GM12873 (cell line): ENCODE measurements around the gene LRRN2.

Source experiments
- TF ChIP-seq, protein P1 (sequence below): IDR thresholded peaks from 2 replicates; pipeline ENCODE4 v1.5.1; 2012; ENCODE audit warnings: low read depth, mild to moderate bottlenecking, moderate library complexity, low read length, control low read depth; ENCODE audit not compliant: insufficient read depth; ENCODE audit errors: missing control alignments

Gene LRRN2

GRCh38 chr1:204651843-204652421 is 33.6 kb downstream of the LRRN2 start:
- TF ChIP-seq, protein P1, sequence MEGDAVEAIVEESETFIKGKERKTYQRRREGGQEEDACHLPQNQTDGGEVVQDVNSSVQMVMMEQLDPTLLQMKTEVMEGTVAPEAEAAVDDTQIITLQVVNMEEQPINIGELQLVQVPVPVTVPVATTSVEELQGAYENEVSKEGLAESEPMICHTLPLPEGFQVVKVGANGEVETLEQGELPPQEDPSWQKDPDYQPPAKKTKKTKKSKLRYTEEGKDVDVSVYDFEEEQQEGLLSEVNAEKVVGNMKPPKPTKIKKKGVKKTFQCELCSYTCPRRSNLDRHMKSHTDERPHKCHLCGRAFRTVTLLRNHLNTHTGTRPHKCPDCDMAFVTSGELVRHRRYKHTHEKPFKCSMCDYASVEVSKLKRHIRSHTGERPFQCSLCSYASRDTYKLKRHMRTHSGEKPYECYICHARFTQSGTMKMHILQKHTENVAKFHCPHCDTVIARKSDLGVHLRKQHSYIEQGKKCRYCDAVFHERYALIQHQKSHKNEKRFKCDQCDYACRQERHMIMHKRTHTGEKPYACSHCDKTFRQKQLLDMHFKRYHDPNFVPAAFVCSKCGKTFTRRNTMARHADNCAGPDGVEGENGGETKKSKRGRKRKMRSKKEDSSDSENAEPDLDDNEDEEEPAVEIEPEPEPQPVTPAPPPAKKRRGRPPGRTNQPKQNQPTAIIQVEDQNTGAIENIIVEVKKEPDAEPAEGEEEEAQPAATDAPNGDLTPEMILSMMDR, result no peak

GRCh38 chr1:204650911-204651570 is 34.5 kb downstream of the LRRN2 start:
- TF ChIP-seq, protein P1, result no peak

GRCh38 chr1:204649721-204650521 is 35.6 kb downstream of the LRRN2 start:
- TF ChIP-seq, protein P1, result no peak

GRCh38 chr1:204648576-204648975 is 37.0 kb downstream of the LRRN2 start:
- TF ChIP-seq, protein P1, result no peak

DNA sequence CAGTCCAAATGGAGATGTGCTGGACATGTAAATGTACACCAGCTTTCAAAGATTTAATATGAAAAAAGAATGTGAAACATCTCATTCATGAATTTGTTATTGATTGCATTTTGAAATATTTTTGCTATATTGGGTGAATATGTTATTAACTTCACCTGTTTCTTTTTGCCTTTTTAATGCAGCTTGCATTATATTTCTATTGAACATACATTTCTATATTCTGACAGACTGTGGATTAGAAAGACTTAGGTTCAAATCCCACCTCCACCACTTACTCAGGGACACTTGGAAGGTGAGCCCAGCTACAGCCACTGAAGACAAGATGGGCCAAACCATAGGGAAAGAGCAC is 37.8 kb downstream of the LRRN2 start:
- TF ChIP-seq, protein P1, result no peak

- TF ChIP-seq, protein P1, result no peak
Measured at GRCh38 chr1:204647114-204647804, 38.3 kb downstream of the LRRN2 start.

DNA sequence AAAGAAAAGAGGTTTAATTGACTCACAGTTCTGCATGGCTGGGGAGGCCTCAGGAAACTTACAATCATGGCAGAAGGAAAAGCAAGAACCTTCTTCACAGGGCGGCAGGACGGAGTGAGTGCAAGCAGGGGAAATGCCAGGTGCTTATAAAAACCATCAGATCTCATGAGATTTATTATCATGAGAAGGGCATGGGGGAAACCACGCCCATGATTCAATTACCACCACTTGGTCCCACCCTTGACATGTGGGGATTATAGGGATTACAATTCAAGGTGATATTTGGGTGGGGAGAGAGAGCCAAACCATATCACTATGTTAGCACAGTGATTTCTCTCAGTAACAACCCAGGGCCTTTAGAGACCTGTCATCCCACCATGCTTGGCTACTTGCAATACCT is 39.9 kb downstream of the LRRN2 start:
- TF ChIP-seq, protein P1, result no peak
